Panc1 (cell line): ENCODE measurements around the gene CCDC158. TPM values are rescaled to one million over a fixed set of nuclear protein-coding genes. Genes with fewer than 3 reads are reported as not detected.

Experiments used
- ATAC-seq: fragments of 200-7000 bp; cut with Tn5 transposase; 2 replicates; pipeline ENCODE4 v1.9.1; 2020; ENCODE audit warnings: mild to moderate bottlenecking, moderate library complexity
- BruUV-seq: library from RNA; stranded (reverse); fragments of 400-500 nt; replicated peaks from 2 replicates; lab custom pipeline; 2021; lab: Mats Ljungman, UMichigan
- CTCF ChIA-PET: fragments of 300-600 bp; sonication (Branson Sonifier 250); formaldehyde crosslinking; loops from one replicate; lab custom pipeline; 2022; ENCODE audit warnings: antibody characterized with exemption; lab: Charles Lee
- POLR2A ChIA-PET: fragments of 300-600 bp; sonication (Branson Sonifier 250); formaldehyde crosslinking; loops from one replicate; lab custom pipeline; 2022; ENCODE audit warnings: antibody characterized with exemption; lab: Charles Lee
- DNase-seq: peaks from one replicate; pipeline ENCODE4 v3.0.0-alpha.2; 2010; ENCODE audit warnings: low read depth, low spot score
- H3K27ac ChIP-seq: 2 replicates; pipeline ENCODE4 v1.5.1; 2011; ENCODE audit warnings: mild to moderate bottlenecking, low read length, inconsistent platforms
- H3K27me3 ChIP-seq: fragments of 200-500 bp; sonication (Bioruptor generic); 2 replicates; pipeline ENCODE4 v1.6.0; 2014; ENCODE audit warnings: low read length, inconsistent platforms; ENCODE audit not compliant: control insufficient read depth, insufficient read depth
- H3K36me3 ChIP-seq: fragments of 200-500 bp; sonication (Bioruptor generic); 2 replicates; pipeline ENCODE4 v1.5.1; 2014; ENCODE audit warnings: inconsistent platforms, mild to moderate bottlenecking, low read length, moderate library complexity; ENCODE audit not compliant: control insufficient read depth, insufficient read depth
- H3K4me1 ChIP-seq: 2 replicates; pipeline ENCODE4 v1.5.1; 2011; ENCODE audit warnings: inconsistent platforms, mild to moderate bottlenecking, low read length, moderate library complexity; ENCODE audit not compliant: control insufficient read depth, insufficient read depth
- H3K4me3 ChIP-seq, 2 experiments: 2 replicates each; pipeline ENCODE4 v1.5.1; 2011 to 2012; ENCODE audit warnings: low read depth in 2 of 2, low read length in 2 of 2, mild to moderate bottlenecking in 2 of 2, inconsistent platforms in 1 of 2, moderate library complexity in 1 of 2
- H3K9me3 ChIP-seq: fragments of 200-500 bp; sonication (Bioruptor generic); 2 replicates; pipeline ENCODE4 v1.5.1; 2014; ENCODE audit warnings: low read depth, mild to moderate bottlenecking, inconsistent platforms, low read length, moderate library complexity; ENCODE audit not compliant: control insufficient read depth, insufficient read depth
- CTCF ChIP-seq: fragments of 450-650 bp; IDR thresholded peaks from 2 replicates; pipeline ENCODE4 v1.5.1; 2017; ENCODE audit warnings: mild to moderate bottlenecking
- POLR2AphosphoS5 ChIP-seq: IDR thresholded peaks from 2 replicates; pipeline ENCODE4 v1.6.1; 2012; ENCODE audit warnings: mild to moderate bottlenecking, low read depth, low read length, moderate library complexity
- REST ChIP-seq, 2 experiments: IDR thresholded peaks; 2 replicates each; pipeline ENCODE4 v1.6.1; 2011 to 2012; ENCODE audit warnings: low read depth in 2 of 2, control low read depth in 1 of 2, low read length in 1 of 2, mild to moderate bottlenecking in 1 of 2, moderate library complexity in 1 of 2; ENCODE audit not compliant: insufficient read depth in 1 of 2
- SIN3A ChIP-seq: IDR thresholded peaks from 2 replicates; pipeline ENCODE4 v1.6.1; 2012; ENCODE audit warnings: low read depth, mild to moderate bottlenecking, low read length, moderate library complexity, borderline replicate concordance; ENCODE audit not compliant: insufficient read depth
- TCF7L2 ChIP-seq: IDR thresholded peaks from 2 replicates; pipeline ENCODE4 v1.6.1; 2011; ENCODE audit warnings: mild to moderate bottlenecking, low read depth, low read length, inconsistent platforms
- in situ Hi-C: cut with HindIII; loops from 2 replicates; pipeline ENCODE4 v1.10.0; 2016; ENCODE audit warnings: low sequenced_read_pairs, low pct_unique_long_range_greater_than_20kb
- intact Hi-C: fragments of 100-400 bp; cut with micrococcal nuclease; formaldehyde crosslinking; loops from one replicate; pipeline ENCODE4 v1.10.0; 2022; ENCODE audit not compliant: unreplicated experiment
- total RNA-seq: library from RNA; stranded (reverse); gene quantifications from one replicate; pipeline ENCODE4 v1.2.1, GENCODE V29; 2021; ENCODE audit not compliant: unreplicated experiment

Gene CCDC158
- total RNA-seq, 1 experiment from 2014 or later: 0.28 TPM

- no peak overlapping the region for H3K4me3 ChIP-seq
- H3K36me3 ChIP-seq: no peaks in the 10 kb centered on the region
- H3K4me1 ChIP-seq: no peaks in the 10 kb centered on the region
- TF ChIP-seq CTCF: no peak
- TF ChIP-seq TCF7L2: no peak
- TF ChIP-seq POLR2AphosphoS5: no peak
- no peak for TF ChIP-seq REST (IDR thresholded peaks at IDR 0.05; ENCODE audit: insufficient read depth in 1 of 2, low read depth in 2 of 2, low read length in 1 of 2)
- no peak for TF ChIP-seq SIN3A
- ChIA-PET POLR2A (no interaction called here), CTCF (no interaction called here)
- no TSS peak for BruUV-seq
- in situ Hi-C loops: no loop called here
- no peak overlapping the region for H3K27ac ChIP-seq
- no peaks in the 10 kb centered on the region for H3K9me3 ChIP-seq
- ATAC-seq: no peak
- no peaks in the 10 kb centered on the region for H3K27me3 ChIP-seq
- no peak for DNase-seq
- intact Hi-C loops: no loop called here
Measured at GRCh38 chr4:76388160-76388908, 32.6 kb downstream of the CCDC158 start.

- Histone ChIP-seq H3K9me3 (no peaks in the 10 kb centered on the region), H3K27ac (no peak overlapping the region), H3K4me3 (no peak overlapping the region), H3K36me3 (no peaks in the 10 kb centered on the region), H3K4me1 (no peaks in the 10 kb centered on the region), H3K27me3 (no peaks in the 10 kb centered on the region)
- no TSS peak for BruUV-seq
- ChIA-PET POLR2A (no interaction called here), CTCF (no interaction called here)
- TF ChIP-seq SIN3A (no peak), CTCF (no peak), REST (IDR thresholded peaks at IDR 0.05; ENCODE audit: insufficient read depth in 1 of 2, low read depth in 2 of 2, low read length in 1 of 2) (no peak), POLR2AphosphoS5 (no peak), TCF7L2 (no peak)
- ATAC-seq (no peak), DNase-seq (no peak)
- intact Hi-C loops: no loop called here
- in situ Hi-C loops: no loop called here
Measured at GRCh38 chr4:76386566-76387305, 34.2 kb downstream of the CCDC158 start.
